H1 (cell line): ENCODE results near the gene ASAP2. TPM values are rescaled to one million over a fixed set of nuclear protein-coding genes. Genes with fewer than 3 reads are reported as not detected.

Experiments used
- CTCF ChIA-PET: fragments of 300-600 bp; sonication (Branson Sonifier 250); formaldehyde crosslinking; loops from one replicate; lab custom pipeline; 2021; ENCODE audit not compliant: partially characterized antibody; lab: Charles Lee
- POLR2A ChIA-PET: fragments of 300-600 bp; sonication (Branson Sonifier 250); formaldehyde crosslinking; loops from one replicate; lab custom pipeline; 2021; ENCODE audit warnings: inconsistent platforms; ENCODE audit not compliant: partially characterized antibody; lab: Charles Lee
- DNase-seq, 2 experiments: peaks; one replicate each; pipeline versions ENCODE4 v3.0.0 to v3.0.0-alpha.2; 2010 to 2022; ENCODE audit warnings: low spot score in 2 of 2, low read depth in 1 of 2, mixed read lengths in 1 of 2
- FAIRE-seq: peaks from 2 replicates; lab custom pipeline; 2011; peaks lifted over from hg19 to GRCh38; lab: Jason Lieb, UNC
- H2AFZ ChIP-seq: 2 replicates; pipeline ENCODE4 v1.8.1; 2012; ENCODE audit warnings: low read length, inconsistent platforms
- H2AK5ac ChIP-seq: 2 replicates; pipeline ENCODE4 v1.6.1; 2013; ENCODE audit warnings: low read depth, low read length
- H2BK120ac ChIP-seq: replicated peaks from 2 replicates; pipeline ENCODE3; 2013; ENCODE audit warnings: low read depth, low read length, inconsistent platforms
- H2BK12ac ChIP-seq: 2 replicates; pipeline ENCODE4 v1.6.1; 2013; ENCODE audit warnings: low read depth, low read length
- H2BK15ac ChIP-seq: 2 replicates; pipeline ENCODE4 v1.6.1; 2013; ENCODE audit warnings: low read length
- H2BK20ac ChIP-seq: 2 replicates; pipeline ENCODE4 v1.6.1; 2013; ENCODE audit warnings: low read length
- H2BK5ac ChIP-seq: 2 replicates; pipeline ENCODE4 v1.6.1; 2013; ENCODE audit warnings: low read depth, low read length
- H3K14ac ChIP-seq: 2 replicates; pipeline ENCODE4 v1.6.1; 2013; ENCODE audit warnings: inconsistent platforms; ENCODE audit not compliant: insufficient read length
- H3K18ac ChIP-seq: 2 replicates; pipeline ENCODE4 v1.6.1; 2013; ENCODE audit warnings: low read length; ENCODE audit errors: extremely low read depth
- H3K23ac ChIP-seq: 2 replicates; pipeline ENCODE4 v1.6.1; 2013; ENCODE audit warnings: inconsistent platforms; ENCODE audit not compliant: insufficient read length
- H3K23me2 ChIP-seq: 2 replicates; pipeline ENCODE4 v1.6.1; 2013; ENCODE audit warnings: low read depth, low read length
- H3K27ac ChIP-seq: 2 replicates; pipeline ENCODE4 v1.6.1; 2011; ENCODE audit warnings: low read depth, low read length, inconsistent platforms
- H3K27me3 ChIP-seq, 4 experiments: replicated peaks in 1 of 4; 1 replicate in 1 of 4; 2 replicates in 3 of 4; pipeline versions ENCODE4 v1.6.1 to v1.8.1; 2011 to 2013; ENCODE audit warnings: low read length in 3 of 4, mild to moderate bottlenecking in 3 of 4, inconsistent platforms in 2 of 4, mixed read lengths in 2 of 4, moderate library complexity in 1 of 4; ENCODE audit not compliant: control insufficient read depth in 3 of 4, insufficient read depth in 3 of 4; ENCODE audit errors: extremely low read depth in 1 of 4
- H3K36me3 ChIP-seq, 4 experiments: 2 replicates each; pipeline versions ENCODE4 v1.6.1 to v1.8.1; 2011 to 2013; ENCODE audit warnings: mild to moderate bottlenecking in 4 of 4, low read length in 3 of 4, moderate library complexity in 2 of 4, control low read depth in 1 of 4, inconsistent platforms in 1 of 4; ENCODE audit not compliant: insufficient read depth in 4 of 4, control insufficient read depth in 2 of 4
- H3K4ac ChIP-seq: replicated peaks from 2 replicates; pipeline ENCODE3; 2013; ENCODE audit warnings: low read length, low read depth, mixed read lengths, inconsistent platforms; ENCODE audit not compliant: insufficient read length
- H3K4me1 ChIP-seq, 4 experiments: replicated peaks in 1 of 4; 1 replicate in 1 of 4; 2 replicates in 3 of 4; pipeline versions ENCODE4 v1.6.1 to v1.8.1; 2011 to 2013; ENCODE audit warnings: low read length in 3 of 4, inconsistent platforms in 2 of 4, mixed read lengths in 1 of 4; ENCODE audit not compliant: insufficient read depth in 4 of 4, control insufficient read depth in 3 of 4
- H3K4me2 ChIP-seq, 2 experiments: 2 replicates each; pipeline versions ENCODE4 v1.6.1 to v1.8.1; 2011 to 2013; ENCODE audit warnings: low read depth in 2 of 2, low read length in 2 of 2, control low read depth in 1 of 2, inconsistent platforms in 1 of 2, mild to moderate bottlenecking in 1 of 2; ENCODE audit not compliant: insufficient read depth in 1 of 2
- H3K4me3 ChIP-seq, 4 experiments: fragments of 200-600, 300-600 bp in 1 of 4; sonication (generic), shearing (Covaris generic), sonication (Bioruptor Twin) in 1 of 4; 2 replicates each; pipeline versions ENCODE4 v1.5.1 to v1.8.1; 2011 to 2016; ENCODE audit warnings: low read length in 4 of 4, low read depth in 3 of 4, control low read depth in 2 of 4, inconsistent platforms in 2 of 4, mild to moderate bottlenecking in 2 of 4, mixed read lengths in 1 of 4, moderate library complexity in 1 of 4; ENCODE audit not compliant: insufficient read depth in 2 of 4; ENCODE audit errors: extremely low read depth in 1 of 4
- H3K56ac ChIP-seq: replicated peaks from 2 replicates; pipeline ENCODE3; 2013; ENCODE audit warnings: low read depth, mild to moderate bottlenecking, mixed read lengths, low read length, inconsistent platforms; ENCODE audit not compliant: insufficient read length
- H3K79me1 ChIP-seq: 2 replicates; pipeline ENCODE4 v1.6.1; 2013; ENCODE audit warnings: low read depth, low read length, control low read depth
- H3K79me2 ChIP-seq, 2 experiments: 2 replicates each; pipeline versions ENCODE4 v1.6.1 to v1.8.1; 2012 to 2013; ENCODE audit warnings: low read length in 2 of 2, mild to moderate bottlenecking in 2 of 2, inconsistent platforms in 1 of 2; ENCODE audit not compliant: insufficient read depth in 2 of 2, control insufficient read depth in 1 of 2
- H3K9ac ChIP-seq, 4 experiments: replicated peaks in 1 of 4; 1 replicate in 1 of 4; 2 replicates in 3 of 4; pipeline versions ENCODE4 v1.6.1 to v1.8.1; 2011 to 2013; ENCODE audit warnings: low read depth in 3 of 4, low read length in 3 of 4, control low read depth in 2 of 4, mild to moderate bottlenecking in 2 of 4, moderate library complexity in 2 of 4, inconsistent platforms in 1 of 4; ENCODE audit errors: extremely low read depth in 1 of 4
- H3K9me3 ChIP-seq, 2 experiments: 2 replicates each; pipeline versions ENCODE4 v1.6.1 to v1.8.1; 2012 to 2013; ENCODE audit warnings: mild to moderate bottlenecking in 2 of 2, moderate library complexity in 2 of 2, control low read depth in 1 of 2, inconsistent platforms in 1 of 2, low read depth in 1 of 2, low read length in 1 of 2, mixed read lengths in 1 of 2; ENCODE audit not compliant: insufficient read depth in 2 of 2
- H4K20me1 ChIP-seq, 2 experiments: replicated peaks in 1 of 2; 2 replicates each; pipeline versions ENCODE3 to v1.8.1; 2011 to 2013; ENCODE audit warnings: inconsistent platforms in 2 of 2, low read length in 2 of 2, mild to moderate bottlenecking in 1 of 2; ENCODE audit not compliant: insufficient read depth in 2 of 2, control insufficient read depth in 1 of 2
- H4K5ac ChIP-seq: 2 replicates; pipeline ENCODE4 v1.6.1; 2013; ENCODE audit warnings: low read length, low read depth, mixed read lengths, inconsistent platforms; ENCODE audit not compliant: insufficient read length
- H4K8ac ChIP-seq: 2 replicates; pipeline ENCODE4 v1.8.0; 2013; ENCODE audit warnings: mild to moderate bottlenecking, moderate library complexity, low read length, inconsistent platforms; ENCODE audit not compliant: insufficient read depth; ENCODE audit errors: extremely low read depth
- H4K91ac ChIP-seq: replicated peaks from 2 replicates; pipeline ENCODE3; 2013; ENCODE audit warnings: low read length, mixed read lengths, inconsistent platforms; ENCODE audit not compliant: insufficient read length
- BACH1 ChIP-seq: IDR thresholded peaks from 2 replicates; pipeline ENCODE4 v1.6.1; 2012; ENCODE audit warnings: low read length, improper control_type of control experiment
- BRCA1 ChIP-seq: IDR thresholded peaks from 2 replicates; pipeline ENCODE4 v1.6.1; 2012; ENCODE audit warnings: low read depth, low read length, improper control_type of control experiment
- CTBP2 ChIP-seq: IDR thresholded peaks from 2 replicates; pipeline ENCODE4 v1.7.0; 2011; ENCODE audit warnings: borderline replicate concordance, mild to moderate bottlenecking, moderate library complexity, mixed read lengths, low read length; ENCODE audit not compliant: insufficient read depth, insufficient read length
- GABPA ChIP-seq: IDR thresholded peaks from 2 replicates; pipeline ENCODE4 v1.6.1; 2011; ENCODE audit warnings: mild to moderate bottlenecking, low read length, moderate library complexity, borderline replicate concordance; ENCODE audit not compliant: insufficient read depth
- JUN ChIP-seq: IDR thresholded peaks from 2 replicates; pipeline ENCODE4 v1.6.1; 2011; ENCODE audit warnings: low read depth, mild to moderate bottlenecking, improper control_type of control experiment, low read length
- RFX5 ChIP-seq: IDR thresholded peaks from 2 replicates; pipeline ENCODE4 v1.6.1; 2011; ENCODE audit warnings: low read depth, low read length, improper control_type of control experiment, borderline replicate concordance
- SIRT6 ChIP-seq: IDR thresholded peaks from one replicate; pipeline ENCODE4 v1.7.1; 2012; ENCODE audit warnings: low read length, inconsistent platforms
- SRF ChIP-seq: IDR thresholded peaks from 2 replicates; pipeline ENCODE4 v1.6.1; 2011; ENCODE audit warnings: mild to moderate bottlenecking, low read depth, low read length, moderate library complexity
- TAF1 ChIP-seq: IDR thresholded peaks from 2 replicates; pipeline ENCODE4 v1.6.1; 2011; ENCODE audit warnings: mild to moderate bottlenecking, low read depth, low read length
- TBP ChIP-seq: IDR thresholded peaks from 2 replicates; pipeline ENCODE4 v1.6.1; 2011; ENCODE audit warnings: low read depth, low read length, improper control_type of control experiment
- TCF12 ChIP-seq: IDR thresholded peaks from 2 replicates; pipeline ENCODE4 v1.6.1; 2011; ENCODE audit warnings: low read depth, mild to moderate bottlenecking, low read length
- USF2 ChIP-seq: IDR thresholded peaks from 2 replicates; pipeline ENCODE4 v1.6.1; 2011; ENCODE audit warnings: low read length, improper control_type of control experiment
- WGBS, 2 experiments: shearing (Covaris generic) in 1 of 2; methylation state at CpG; one replicate each; pipeline versions ENCODE4 v1.1.6 to v1.1.7; 2013 to 2015; ENCODE audit warnings: low lambda C conversion rate in 2 of 2, mixed read lengths in 2 of 2, inconsistent platforms in 1 of 2, low coverage in 1 of 2, missing lambda C conversion rate in 1 of 2; ENCODE audit not compliant: insufficient replicate concordance in 2 of 2, insufficient coverage in 1 of 2, insufficient read length in 1 of 2; ENCODE audit errors: extremely low coverage in 1 of 2, missing lambda C conversion rate in 1 of 2; 5-methylcytosine and 5-hydroxymethylcytosine counted together
- polyA plus RNA-seq, 7 experiments: library from polyadenylated mRNA; depleted of rRNA in 3 of 7; stranded (reverse) in 5 of 7; unstranded in 2 of 7; fragments of >200 nt in 5 of 7; fragments of 200-250 nt in 2 of 7; gene quantifications; 1 replicate in 5 of 7; 2 replicates in 1 of 7; 4 replicates in 1 of 7; pipeline versions ENCODE4 v1.2.1 to v1.2.3, GENCODE V29; 2011 to 2013; ENCODE audit warnings: missing spikeins in 2 of 7, mixed read lengths in 2 of 7
- total RNA-seq: library from RNA; stranded (reverse); fragmentation: NEBNext Ultra II Directional; extraction: Animal tissue kit (Norgen Biotek cat#: 25700); gene quantifications from 2 replicates; pipeline ENCODE4 v1.2.1, GENCODE V29; 2021

ASAP2 gene
- total and polyA plus RNA-seq, 2 of the 8 experiments (the other 6 are each of a cell fraction or from before 2014, with no cell fraction given): 10.2 to 18.7 TPM

DNA sequence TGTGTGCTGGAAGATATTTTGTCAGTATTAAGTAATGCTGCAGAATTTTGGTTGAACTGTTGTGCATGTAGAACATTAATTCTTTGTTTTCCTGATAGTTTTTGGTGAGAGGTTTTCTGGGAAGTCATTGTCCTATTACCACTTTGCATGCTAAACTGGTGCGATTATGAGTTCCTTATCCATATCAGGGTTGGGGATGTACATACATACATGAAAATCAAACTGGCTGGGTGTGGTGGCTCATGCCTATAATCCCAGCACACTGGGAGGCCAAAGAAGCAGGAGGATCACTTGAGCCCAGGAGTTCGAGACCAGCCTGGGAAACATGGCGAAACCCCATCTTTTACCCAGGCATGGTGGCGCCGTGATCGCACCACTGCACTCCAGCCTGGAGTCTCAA, 34.6 kb downstream of the ASAP2 start:
- no peak overlapping the region for H2BK20ac ChIP-seq
- H3K79me1 ChIP-seq: peaks cover 5% of the 10 kb centered on the region
- FAIRE-seq (no peak), DNase-seq (no peak)
- H3K14ac ChIP-seq: no peak overlapping the region
- 96% methylated on average over 6 of the region's 6 CpGs; no CpG with 5 or more reads in 1 of the 2 experiments for WGBS, 2 experiments
- no peak overlapping the region for H3K4ac ChIP-seq
- H2BK15ac ChIP-seq: no peak overlapping the region
- H2BK5ac ChIP-seq: no peak overlapping the region
- H3K9ac ChIP-seq: no peak overlapping the region
- peaks cover 6 to 15% (median 12%) of the 10 kb centered on the region in 4 experiments; a peak in 6 of 7 replicates for H3K4me1 ChIP-seq
- POLR2A ChIA-PET: no interaction called here
- peaks cover 0 to 3% of the 10 kb centered on the region in 2 experiments for H4K20me1 ChIP-seq
- H3K23ac ChIP-seq: no peak overlapping the region
- no peaks in the 10 kb centered on the region for H3K27me3 ChIP-seq
- no peak overlapping the region for H4K5ac ChIP-seq
- H3K56ac ChIP-seq: no peak overlapping the region
- no peaks in the 10 kb centered on the region for H3K23me2 ChIP-seq
- H4K8ac ChIP-seq: no peak overlapping the region
- H4K91ac ChIP-seq: no peak overlapping the region
- H3K27ac ChIP-seq: no peak overlapping the region
- H3K9me3 ChIP-seq: no peaks in the 10 kb centered on the region
- CTCF ChIA-PET: interaction anchor here (0.7 to 1.3 kb wide), 4 partner anchors 24 to 62 kb away, joined by 3 to 5 read pairs (median 3); no protein-coding TSS in a partner anchor
- no peak overlapping the region for H2BK120ac ChIP-seq
- no peak overlapping the region for H3K4me3 ChIP-seq
- peaks cover 0 to 58% of the 10 kb centered on the region in 2 experiments; a peak in 3 of 4 replicates for H3K79me2 ChIP-seq
- H3K36me3 ChIP-seq: no peaks in the 10 kb centered on the region
- H3K4me2 ChIP-seq: no peak overlapping the region
- H3K18ac ChIP-seq: no peak overlapping the region
- H2BK12ac ChIP-seq: no peak overlapping the region
- H2AK5ac ChIP-seq: no peak overlapping the region
- H2AFZ ChIP-seq: no peak overlapping the region
- TF ChIP-seq CTBP2 (no peak), TAF1 (no peak), USF2 (no peak), TBP (no peak), SRF (no peak), TCF12 (no peak), GABPA (no peak), BACH1 (no peak), JUN (no peak), RFX5 (no peak), SIRT6 (no peak), BRCA1 (no peak)
